Glomerular endothelial cell (primary cell): ENCODE results near the gene PHLDB1. TPM values are rescaled to one million over a fixed set of nuclear protein-coding genes. Genes with fewer than 3 reads are reported as not detected.

Experiments used
- DNase-seq: peaks from one replicate; pipeline ENCODE4 v3.0.0-alpha.2; 2011; ENCODE audit warnings: low read depth, low spot score; ENCODE audit errors: extremely low read depth
- total RNA-seq: library from RNA; depleted of rRNA; stranded (reverse); fragments of >200 nt; gene quantifications from 2 replicates; pipeline ENCODE4 v1.2.3, GENCODE V29; 2015

Gene PHLDB1
- total RNA-seq, 1 donor from 2014 or later: 156 TPM

DNA sequence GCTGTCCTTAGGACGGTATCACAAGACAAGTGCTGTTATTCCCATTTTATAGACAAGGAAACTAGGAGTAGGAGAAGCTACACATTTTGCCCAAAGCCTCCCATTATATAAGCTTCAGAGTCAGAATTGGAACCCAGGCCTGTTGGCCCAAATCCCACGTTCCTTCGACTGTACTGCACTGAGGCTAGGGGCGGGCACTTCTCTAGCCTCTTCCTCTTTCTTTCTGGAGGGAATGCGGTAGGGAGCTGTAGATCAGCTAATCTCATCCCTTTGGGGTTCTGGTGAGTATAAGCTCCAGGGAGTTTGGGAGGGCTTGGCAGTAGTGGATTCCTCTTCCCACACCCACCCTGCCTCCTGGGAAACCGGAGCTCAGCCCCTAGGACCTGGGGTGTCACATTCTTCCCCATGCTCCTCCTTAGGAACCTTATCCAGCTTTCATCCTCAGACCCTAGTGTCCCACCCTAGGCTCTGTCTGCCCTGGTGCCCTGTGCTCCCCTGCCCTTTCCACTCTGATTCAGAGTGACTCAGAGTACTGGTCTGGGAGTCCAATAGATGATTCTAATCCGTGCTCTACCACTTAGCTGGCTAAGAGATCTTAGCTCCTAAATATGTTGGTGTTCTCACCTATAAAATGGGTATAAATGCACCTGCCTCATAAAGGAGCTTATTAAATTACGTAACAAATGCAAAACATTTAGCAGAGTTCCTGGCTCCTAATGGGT lies 29.3 kb downstream of the PHLDB1 start:
- no peak for DNase-seq

DNA sequence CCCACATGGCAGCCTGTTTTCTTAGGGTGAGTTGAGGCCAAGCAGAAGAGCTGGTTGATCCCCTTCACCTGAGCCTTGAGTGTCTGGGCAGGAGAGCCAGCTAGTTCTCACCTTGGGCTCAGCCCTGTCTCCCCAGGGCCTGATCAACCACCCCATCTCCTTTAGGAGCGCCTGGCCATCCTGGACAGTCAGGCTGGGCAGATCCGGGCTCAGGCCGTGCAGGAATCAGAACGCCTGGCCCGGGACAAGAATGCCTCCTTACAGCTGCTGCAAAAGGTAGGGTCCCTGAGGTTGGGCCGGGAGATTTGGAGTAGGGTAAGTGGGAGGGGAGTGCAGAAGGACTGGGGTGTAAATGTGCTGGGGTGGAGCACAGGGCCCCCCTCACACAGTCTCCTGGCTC lies 31.3 kb downstream of the PHLDB1 start:
- no peak for DNase-seq

GRCh38 chr11:118639899-118640298 lies 32.5 kb downstream of the PHLDB1 start:
- DNase-seq: no peak

GRCh38 chr11:118640332-118641154 lies 33.1 kb downstream of the PHLDB1 start:
- DNase-seq: no peak

- DNase-seq: no peak
Measured at GRCh38 chr11:118641397-118642019, 34.1 kb downstream of the PHLDB1 start.

DNA sequence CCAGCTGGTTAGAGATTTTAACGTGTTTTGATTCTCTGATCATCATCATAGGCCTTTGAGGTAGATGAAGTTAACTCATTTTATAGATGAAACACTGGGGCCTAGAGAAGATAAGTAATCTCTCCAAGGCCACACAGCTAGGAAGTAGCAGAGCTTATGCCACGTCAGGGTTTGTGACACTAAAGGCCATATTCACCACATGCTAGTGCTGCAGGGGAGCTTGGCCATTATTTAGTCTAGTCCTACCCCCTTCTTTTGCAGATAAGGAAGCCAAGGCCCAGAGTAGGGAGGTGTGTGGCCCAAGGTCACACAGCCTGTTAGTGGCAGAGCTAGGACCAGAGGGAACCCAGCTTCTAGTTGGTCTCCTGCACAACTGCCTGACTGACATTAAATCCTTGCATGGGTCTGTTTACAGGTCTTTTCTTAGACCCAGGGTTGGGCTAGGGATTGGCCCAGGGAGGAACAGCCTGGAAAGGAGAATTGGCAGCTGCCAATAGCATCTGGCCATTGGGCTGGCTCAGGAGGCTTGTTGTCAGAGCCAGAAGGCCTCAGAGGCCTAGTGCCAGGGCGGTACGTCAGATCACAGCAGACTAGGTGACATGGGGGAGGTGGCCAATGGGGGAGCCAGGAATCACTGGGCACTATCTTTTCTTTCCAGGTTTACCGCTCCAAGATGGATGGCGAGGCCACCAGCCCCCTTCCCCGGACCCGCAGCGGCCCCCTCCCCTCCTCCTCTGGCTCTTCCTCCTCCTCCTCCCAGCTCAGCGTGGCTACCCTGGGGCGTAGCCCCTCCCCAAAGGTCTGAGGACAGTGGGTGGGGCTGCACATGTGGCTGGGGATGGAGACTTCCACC lies 36.0 kb downstream of the PHLDB1 start:
- no peak for DNase-seq

- DNase-seq: no peak
Measured at GRCh38 chr11:118643995-118644345, 36.6 kb downstream of the PHLDB1 start.

GRCh38 chr11:118644496-118644895 lies 37.1 kb downstream of the PHLDB1 start:
- no peak for DNase-seq

- no peak for DNase-seq
Measured at GRCh38 chr11:118645066-118645715, 37.8 kb downstream of the PHLDB1 start.

GRCh38 chr11:118646393-118646792 lies 39.0 kb downstream of the PHLDB1 start:
- DNase-seq: no peak

DNA sequence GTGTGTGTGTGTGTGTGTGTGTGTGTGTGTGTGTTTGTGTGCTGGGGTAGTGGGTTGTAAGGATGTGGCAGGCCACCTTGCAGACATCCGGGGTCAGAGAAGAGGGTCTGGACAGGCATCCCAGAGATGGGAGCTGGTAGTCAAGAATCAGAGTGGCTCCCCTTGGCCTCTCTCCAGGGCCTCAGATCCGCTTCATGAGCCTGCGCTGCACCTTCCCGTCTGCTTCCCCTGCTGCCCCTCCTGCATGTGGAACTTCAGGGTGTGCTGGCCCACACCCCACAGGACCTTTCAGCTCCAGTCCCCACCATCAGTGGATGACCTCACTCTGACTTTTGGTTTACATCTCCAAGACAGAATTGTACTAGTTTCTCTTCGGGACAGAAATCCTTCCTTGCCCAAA lies 40.9 kb downstream of the PHLDB1 start:
- no peak for DNase-seq

GRCh38 chr11:118649941-118650340 lies 42.5 kb downstream of the PHLDB1 start:
- DNase-seq: no peak

DNA sequence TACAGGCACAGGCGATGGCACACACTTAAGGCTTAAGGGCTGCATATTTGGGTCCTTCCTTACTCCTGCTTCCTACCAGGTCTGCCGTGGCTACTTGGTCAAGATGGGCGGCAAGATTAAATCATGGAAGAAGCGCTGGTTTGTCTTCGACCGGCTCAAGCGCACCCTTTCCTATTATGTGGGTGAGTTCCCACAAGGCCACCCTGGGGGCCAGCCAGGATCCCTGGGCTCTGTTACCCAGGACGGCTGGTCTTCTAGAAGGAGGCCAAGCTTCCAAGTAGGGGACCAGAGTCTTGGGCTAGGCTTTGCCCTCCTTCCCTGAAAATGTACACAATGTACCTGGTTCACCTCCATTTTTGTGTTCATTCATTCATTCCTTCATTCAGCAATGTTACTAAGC lies 43.0 kb downstream of the PHLDB1 start:
- DNase-seq: no peak

DNA sequence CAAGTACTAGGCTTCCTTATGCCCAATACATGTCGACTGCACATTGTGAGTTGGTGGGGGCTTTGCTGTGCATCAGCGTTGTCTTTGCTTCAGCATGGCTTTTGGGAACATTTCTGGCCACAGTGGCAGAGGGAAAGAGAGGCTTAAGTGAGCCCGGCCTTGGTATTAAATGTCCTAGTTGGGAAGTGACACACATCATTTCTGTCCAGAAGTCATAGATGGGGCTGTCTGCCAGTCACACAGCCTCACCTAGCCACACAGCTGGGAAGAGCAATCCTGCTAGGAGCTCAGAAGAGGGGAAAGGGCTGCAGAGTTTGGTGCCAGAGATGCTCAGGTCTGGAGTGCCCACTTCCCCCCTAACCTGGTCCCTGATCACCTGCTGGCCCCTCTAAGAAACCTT lies 44.4 kb downstream of the PHLDB1 start:
- DNase-seq: no peak

DNA sequence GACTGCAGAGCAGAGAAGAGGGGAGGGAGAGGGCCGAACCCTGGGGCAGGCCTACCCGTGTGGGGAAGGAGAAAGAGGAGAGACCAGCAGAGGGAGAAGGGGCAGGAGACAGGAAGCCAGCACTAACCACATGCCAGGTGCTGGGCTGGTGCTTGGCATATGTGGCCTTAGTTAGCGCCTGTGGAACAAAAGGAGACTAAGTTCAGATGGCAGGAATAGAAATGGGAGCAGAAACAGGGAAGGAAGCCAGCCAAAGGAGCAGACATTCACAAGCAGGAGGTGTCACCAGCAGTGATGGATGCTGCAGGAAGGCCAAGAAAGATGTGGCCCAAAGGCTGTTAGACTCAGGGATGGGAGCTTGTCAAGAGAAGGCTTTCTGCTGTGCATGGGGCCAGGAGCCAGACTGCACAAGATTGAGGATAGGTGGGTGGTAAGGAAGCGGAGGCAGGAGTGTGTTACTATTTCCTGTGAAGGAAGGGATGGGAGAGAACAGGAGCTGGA lies 45.3 kb downstream of the PHLDB1 start:
- DNase-seq: no peak

GRCh38 chr11:118653684-118654390 lies 46.4 kb downstream of the PHLDB1 start:
- DNase-seq: no peak

GRCh38 chr11:118655486-118656190 lies 48.2 kb downstream of the PHLDB1 start:
- DNase-seq: no peak

- no peak for DNase-seq
Measured at GRCh38 chr11:118656563-118657165, 49.2 kb downstream of the PHLDB1 start.

DNA sequence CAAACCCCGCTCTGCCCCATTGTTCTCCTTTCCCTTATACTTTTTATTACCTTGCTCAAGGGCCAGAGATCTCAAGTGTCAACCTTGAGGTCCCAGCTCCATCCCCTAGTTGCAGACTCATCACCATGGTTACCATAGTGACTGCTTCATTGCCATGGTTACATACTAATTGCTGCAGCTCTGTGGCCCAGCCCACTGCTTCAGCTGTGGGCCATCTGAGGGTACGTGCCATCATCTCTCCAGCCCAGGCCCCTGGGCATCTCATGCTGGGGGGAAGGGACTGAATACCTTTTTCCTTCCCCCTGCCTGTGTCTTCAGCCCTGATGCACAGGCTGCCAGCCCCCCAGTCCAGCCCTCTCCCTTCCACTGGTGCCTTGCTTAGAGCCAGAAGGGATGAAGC lies 49.8 kb downstream of the PHLDB1 start:
- no peak for DNase-seq
